ENCODE data around the gene NBAS. TPM values are rescaled to one million over a fixed set of nuclear protein-coding genes. Genes with fewer than 3 reads are reported as not detected.

The NBAS gene
- total RNA-seq, 3 donors from 2014 or later (not counting 1 experiment from before 2014, with no cell fraction given): 27.8 to 34.7 (median 29.2) TPM

- no peaks in the 10 kb centered on the region for H3K36me3 Mint-ChIP-seq
- H3K9me3 Mint-ChIP-seq: no peaks in the 10 kb centered on the region
- H3K27me3 ChIP-seq (ENCODE audit: control insufficient read depth, insufficient read depth, low read length): no peaks in the 10 kb centered on the region
- H3K27ac ChIP-seq (ENCODE audit: low read length): no peak overlapping the region
- peaks cover 7 to 15% of the 10 kb centered on the region in 2 donors for H3K4me1 Mint-ChIP-seq
- H3K4me3 ChIP-seq (ENCODE audit: low read length): no peak overlapping the region
- no peak for TF ChIP-seq CTCF (IDR thresholded peaks at IDR 0.05)
- intact Hi-C loops (cut with micrococcal nuclease): no loop called here
- no peaks in the 10 kb centered on the region for H3K4me1 ChIP-seq (ENCODE audit: control insufficient read depth, insufficient read depth, low read length)
- WGBS (ENCODE audit: insufficient coverage): 88% methylated on average over 1 of the region's 2 CpGs
- H3K36me3 ChIP-seq (ENCODE audit: control insufficient read depth, insufficient read depth, low read length): no peaks in the 10 kb centered on the region
- DNase-seq: no peak
- H3K27ac Mint-ChIP-seq: no peak overlapping the region
- no peaks in the 10 kb centered on the region for H3K9me3 ChIP-seq (ENCODE audit: control insufficient read depth, insufficient read depth, low read length)
- no peak for ATAC-seq
- H3K4me3 Mint-ChIP-seq: no peak overlapping the region
- H3K27me3 Mint-ChIP-seq (ENCODE audit: low read depth in 2 of 2): no peaks in the 10 kb centered on the region
Measured at GRCh38 chr2:15436195-15436594, 124.9 kb downstream of the NBAS start.

GRCh38 chr2:15435474-15435873, 125.7 kb downstream of the NBAS start:
- intact Hi-C loops (cut with micrococcal nuclease): no loop called here
- H3K4me3 Mint-ChIP-seq: no peak overlapping the region
- TF ChIP-seq CTCF (IDR thresholded peaks at IDR 0.05): no peak
- DNase-seq (no peak), ATAC-seq (no peak)
- no peaks in the 10 kb centered on the region for H3K9me3 Mint-ChIP-seq
- H3K4me1 ChIP-seq (ENCODE audit: control insufficient read depth, insufficient read depth, low read length): no peaks in the 10 kb centered on the region
- H3K27me3 Mint-ChIP-seq (ENCODE audit: low read depth in 2 of 2): no peaks in the 10 kb centered on the region
- peaks cover 7 to 15% of the 10 kb centered on the region in 2 donors for H3K4me1 Mint-ChIP-seq
- H3K27me3 ChIP-seq (ENCODE audit: control insufficient read depth, insufficient read depth, low read length): no peaks in the 10 kb centered on the region
- 87% methylated on average over 4 of the region's 5 CpGs for WGBS (ENCODE audit: insufficient coverage)
- H3K36me3 ChIP-seq (ENCODE audit: control insufficient read depth, insufficient read depth, low read length): no peaks in the 10 kb centered on the region
- H3K36me3 Mint-ChIP-seq: no peaks in the 10 kb centered on the region
- H3K27ac Mint-ChIP-seq: no peak overlapping the region
- H3K27ac ChIP-seq (ENCODE audit: low read length): no peak overlapping the region
- no peak overlapping the region for H3K4me3 ChIP-seq (ENCODE audit: low read length)
- no peaks in the 10 kb centered on the region for H3K9me3 ChIP-seq (ENCODE audit: control insufficient read depth, insufficient read depth, low read length)

- no peak for TF ChIP-seq CTCF (IDR thresholded peaks at IDR 0.05)
- Mint-ChIP-seq H3K9me3 (no peaks in the 10 kb centered on the region), H3K4me1 (peaks cover 0 to 8% of the 10 kb centered on the region in 2 donors), H3K4me3 (no peak overlapping the region), H3K27ac (no peak overlapping the region), H3K36me3 (no peaks in the 10 kb centered on the region), H3K27me3 (ENCODE audit: low read depth in 2 of 2) (no peaks in the 10 kb centered on the region)
- Histone ChIP-seq H3K27me3 (ENCODE audit: control insufficient read depth, insufficient read depth, low read length) (no peaks in the 10 kb centered on the region), H3K36me3 (ENCODE audit: control insufficient read depth, insufficient read depth, low read length) (no peaks in the 10 kb centered on the region), H3K9me3 (ENCODE audit: control insufficient read depth, insufficient read depth, low read length) (no peaks in the 10 kb centered on the region), H3K4me3 (ENCODE audit: low read length) (no peak overlapping the region), H3K4me1 (ENCODE audit: control insufficient read depth, insufficient read depth, low read length) (no peaks in the 10 kb centered on the region), H3K27ac (ENCODE audit: low read length) (no peak overlapping the region)
- 93% methylated on average over 2 of the region's 5 CpGs for WGBS (ENCODE audit: insufficient coverage)
- DNase-seq (no peak), ATAC-seq (no peak)
- intact Hi-C loops (cut with micrococcal nuclease): no loop called here
Measured at GRCh38 chr2:15432642-15433256, 128.4 kb downstream of the NBAS start.

GRCh38 chr2:15429032-15429431, 132.1 kb downstream of the NBAS start:
- Histone ChIP-seq H3K4me3 (ENCODE audit: low read length) (no peak overlapping the region), H3K27ac (ENCODE audit: low read length) (no peak overlapping the region), H3K4me1 (ENCODE audit: control insufficient read depth, insufficient read depth, low read length) (no peaks in the 10 kb centered on the region), H3K27me3 (ENCODE audit: control insufficient read depth, insufficient read depth, low read length) (no peaks in the 10 kb centered on the region), H3K9me3 (ENCODE audit: control insufficient read depth, insufficient read depth, low read length) (no peaks in the 10 kb centered on the region), H3K36me3 (ENCODE audit: control insufficient read depth, insufficient read depth, low read length) (no peaks in the 10 kb centered on the region)
- Mint-ChIP-seq H3K4me1 (no peaks in the 10 kb centered on the region), H3K36me3 (no peaks in the 10 kb centered on the region), H3K9me3 (no peaks in the 10 kb centered on the region), H3K27ac (no peak overlapping the region), H3K4me3 (no peak overlapping the region), H3K27me3 (ENCODE audit: low read depth in 2 of 2) (no peaks in the 10 kb centered on the region)
- WGBS (ENCODE audit: insufficient coverage): 92% methylated on average over 1 of the region's 1 CpG
- DNase-seq (no peak), ATAC-seq (no peak)
- intact Hi-C loops (cut with micrococcal nuclease): no loop called here
- TF ChIP-seq CTCF (IDR thresholded peaks at IDR 0.05): no peak

Data from natural killer cell (primary cell).